Right renal cortex interstitium (tissue), 3 donors: ENCODE results near the gene ARVCF. TPM values are rescaled to one million over a fixed set of nuclear protein-coding genes. Genes with fewer than 3 reads are reported as not detected.

ENCODE experiments used
- DNase-seq, 3 donors: peaks; one replicate each; pipeline ENCODE4 v3.0.0-alpha.2; 2013; ENCODE audit warnings: low read depth in 3 of 3, low spot score in 2 of 3
- polyA plus RNA-seq, 3 donors: library from polyadenylated mRNA; unstranded; fragments of 120-200 nt; gene quantifications; one replicate each; pipeline ENCODE4 v1.2.1, GENCODE V29; 2013; ENCODE audit not compliant: insufficient read length in 3 of 3

The ARVCF gene
- polyA plus RNA-seq, 3 donors, result 16.8 to 19.6 (median 16.9) TPM

DNA sequence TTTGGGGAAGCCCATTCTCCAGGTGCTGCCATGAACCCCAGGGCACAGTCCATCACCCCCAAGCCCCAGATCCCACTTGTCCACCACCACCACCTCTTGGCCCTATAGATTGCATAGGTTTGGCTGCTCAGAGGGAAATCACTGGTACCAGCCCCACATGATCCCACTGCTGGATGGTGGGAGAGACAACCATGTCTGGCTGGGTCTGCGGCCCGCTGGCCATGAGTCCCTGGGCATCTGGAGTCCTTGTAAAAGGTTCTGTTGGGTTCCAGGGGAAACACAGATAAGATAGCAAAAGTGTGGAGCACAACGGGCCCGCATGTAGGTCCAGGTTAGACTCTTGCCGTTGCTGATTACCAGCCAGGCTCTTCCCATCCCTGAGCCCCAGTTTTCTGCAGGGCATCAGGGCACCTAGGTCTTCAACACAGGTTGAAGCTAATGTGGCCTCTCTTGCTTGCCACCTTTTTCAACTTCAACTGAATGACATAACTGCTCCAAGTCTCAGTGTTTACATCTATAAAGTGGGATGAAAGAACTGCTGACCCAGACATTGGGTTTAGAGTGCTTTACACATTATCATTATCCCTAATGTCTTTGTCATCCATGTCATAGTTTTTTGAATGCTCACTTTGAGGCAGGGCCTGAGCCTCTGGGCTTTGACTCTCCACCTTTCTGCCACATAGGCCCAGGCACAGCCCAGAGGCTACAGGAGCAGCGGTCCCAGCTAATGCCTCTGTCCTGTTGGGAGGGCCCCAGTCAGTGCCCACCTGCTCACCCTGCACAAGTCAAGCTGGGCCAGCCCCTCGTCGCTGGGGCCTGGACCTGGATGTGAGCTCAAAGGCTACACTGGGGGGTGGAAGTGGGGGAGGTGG, 3.3 kb upstream of the ARVCF start:
- DNase-seq, result no peak

DNA sequence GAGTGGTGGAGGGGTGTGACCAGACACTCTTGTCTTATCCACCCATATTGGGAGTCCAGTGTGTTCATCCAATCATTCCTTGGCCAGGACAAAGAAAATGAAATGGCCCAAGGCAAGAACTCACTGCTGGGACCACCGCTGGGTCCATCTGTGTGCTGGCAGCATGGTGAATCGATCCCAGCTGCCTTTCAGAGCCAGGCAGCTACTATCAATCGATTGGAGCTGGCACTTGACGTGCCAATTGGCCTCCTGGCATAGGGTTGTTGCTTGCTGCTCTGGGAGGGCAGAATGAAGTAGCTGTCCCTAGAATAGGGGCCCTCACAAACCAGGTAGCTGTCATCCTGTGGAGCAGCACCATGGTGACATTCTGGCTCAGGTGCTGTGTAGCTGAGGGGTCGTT, 1.4 kb upstream of the ARVCF start:
- DNase-seq, result no peak

DNA sequence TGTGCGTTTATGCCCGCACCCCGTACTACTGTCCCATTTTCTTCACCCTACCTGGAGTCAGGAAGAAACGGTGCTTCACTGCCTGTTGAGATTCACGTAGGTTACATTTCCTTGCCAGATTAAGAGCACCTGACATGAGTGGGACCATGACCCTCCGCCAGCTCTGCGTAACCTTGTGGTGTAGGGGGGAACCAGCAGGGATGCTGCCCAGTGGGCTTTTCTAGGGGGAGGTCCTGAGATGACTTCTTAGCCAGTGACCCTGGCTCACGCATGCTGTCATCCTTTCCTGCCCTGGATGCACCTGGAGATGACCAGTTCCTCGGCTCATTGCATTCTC, 967 bp upstream of the ARVCF start:
- DNase-seq, result no peak

DNA sequence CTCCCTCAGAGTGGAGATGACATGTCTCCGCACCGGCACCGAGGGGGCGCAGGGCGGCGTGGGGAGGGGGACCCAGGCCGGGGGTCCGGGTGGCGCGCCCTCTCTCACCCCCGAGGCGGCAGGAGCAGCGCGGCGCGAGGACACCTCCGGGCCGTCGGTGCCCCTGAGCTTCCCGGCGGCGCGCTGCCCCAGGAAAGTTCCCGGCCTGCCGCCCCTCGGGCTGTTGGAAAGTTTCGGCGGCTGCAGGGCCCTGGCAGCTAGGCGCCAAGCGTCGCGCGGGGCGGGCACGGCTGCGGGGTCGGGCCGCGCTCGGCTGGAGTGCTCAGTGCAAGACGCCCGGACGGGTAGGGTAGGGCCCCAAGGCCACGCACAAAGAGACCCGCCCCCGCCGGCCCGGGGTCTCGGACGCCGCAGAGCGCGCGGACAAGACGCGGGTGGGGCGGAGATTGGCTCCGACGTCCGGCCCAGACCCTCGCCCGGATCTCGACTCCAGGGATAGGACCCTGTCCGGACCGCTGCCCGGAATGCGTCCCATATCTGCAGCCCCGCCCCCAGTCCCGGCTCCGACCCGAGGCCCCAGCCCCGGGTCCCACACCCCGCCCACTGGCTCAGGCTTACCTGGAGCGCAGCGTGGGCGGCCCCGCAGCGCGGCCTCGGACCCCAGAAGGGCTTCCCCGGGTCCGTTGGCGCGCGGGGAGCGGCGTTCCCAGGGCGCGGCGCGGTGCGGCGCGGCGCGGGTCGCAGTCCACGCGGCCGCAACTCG, 471 bp downstream of the ARVCF start:
- no peak for DNase-seq

DNA sequence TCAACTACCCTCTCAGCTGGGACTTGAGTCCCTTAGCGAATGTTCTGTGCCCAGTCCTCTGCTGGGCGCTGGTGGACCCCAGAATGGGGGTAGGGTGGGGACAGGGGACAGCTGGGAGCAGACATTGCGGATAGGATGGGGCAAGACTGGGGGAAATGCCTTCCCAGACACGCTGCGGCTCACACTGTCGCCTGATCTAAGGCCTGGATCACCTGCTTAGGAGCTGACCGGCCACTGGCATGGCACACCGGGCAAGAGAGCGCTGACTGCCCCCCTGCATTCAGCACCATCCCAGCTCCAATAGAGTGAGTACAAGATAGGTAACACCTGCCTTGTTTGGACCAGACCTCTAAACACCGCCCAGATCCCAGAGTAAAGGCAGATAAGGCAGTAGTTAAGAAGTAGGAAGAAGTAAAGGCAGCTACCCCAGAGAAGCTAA, 1.4 kb downstream of the ARVCF start:
- DNase-seq, result no peak

DNA sequence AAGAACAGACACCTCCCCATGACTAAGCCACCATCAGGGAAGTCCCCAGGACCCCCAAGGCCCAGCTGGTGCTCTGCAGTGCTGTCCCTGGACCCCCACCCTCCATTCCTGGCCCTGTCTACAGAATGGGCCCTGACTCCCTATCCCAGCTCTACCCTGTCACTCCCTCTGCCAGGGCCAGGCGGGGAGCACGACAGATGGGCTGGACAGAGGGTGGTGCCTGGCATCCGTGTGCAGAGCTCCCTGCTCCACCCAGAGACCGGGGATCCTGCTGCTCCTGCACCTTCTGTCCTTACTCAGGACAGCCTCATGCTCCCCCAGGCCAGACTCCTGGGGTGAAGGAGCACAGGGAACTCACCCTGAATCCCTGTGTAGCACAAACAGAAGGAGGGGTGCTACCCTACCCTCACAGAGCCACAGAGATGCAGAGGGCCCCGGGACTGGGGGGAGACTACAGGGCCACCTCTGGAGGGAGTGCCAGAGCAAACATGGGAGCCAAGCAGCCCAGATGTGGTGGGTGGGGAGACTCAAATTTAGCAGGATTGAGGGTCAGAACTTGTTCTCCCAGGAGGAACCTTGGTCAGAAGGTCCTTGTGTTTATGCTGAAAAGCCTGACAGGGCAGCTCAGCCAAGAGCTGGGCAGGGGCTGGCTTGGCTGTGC, 2.0 kb downstream of the ARVCF start:
- no peak for DNase-seq

DNA sequence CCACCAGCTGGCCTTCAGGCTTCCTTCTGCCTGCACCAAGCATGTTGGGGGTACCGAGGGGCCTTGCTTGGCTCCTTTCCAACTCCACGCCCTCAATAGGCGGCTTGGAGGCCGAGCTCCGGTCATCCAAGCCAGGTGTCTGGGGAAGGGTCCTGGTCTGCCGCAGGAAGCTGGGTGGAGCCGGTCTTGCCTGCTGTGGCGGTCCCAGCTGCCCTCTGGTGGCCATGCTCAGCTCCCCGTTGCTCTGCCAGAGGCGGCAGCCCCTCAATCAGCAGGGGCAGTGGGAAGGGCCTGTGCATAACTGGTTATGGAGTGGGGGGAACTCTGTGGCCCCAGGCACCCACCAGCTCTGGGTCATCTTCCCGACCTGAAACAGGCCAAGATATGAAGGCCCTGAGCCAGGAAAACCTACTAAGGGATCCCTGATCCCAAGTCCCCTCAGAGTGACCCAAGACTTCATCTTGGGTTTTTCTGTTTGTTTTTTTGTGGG, 3.2 kb downstream of the ARVCF start:
- no peak for DNase-seq

DNA sequence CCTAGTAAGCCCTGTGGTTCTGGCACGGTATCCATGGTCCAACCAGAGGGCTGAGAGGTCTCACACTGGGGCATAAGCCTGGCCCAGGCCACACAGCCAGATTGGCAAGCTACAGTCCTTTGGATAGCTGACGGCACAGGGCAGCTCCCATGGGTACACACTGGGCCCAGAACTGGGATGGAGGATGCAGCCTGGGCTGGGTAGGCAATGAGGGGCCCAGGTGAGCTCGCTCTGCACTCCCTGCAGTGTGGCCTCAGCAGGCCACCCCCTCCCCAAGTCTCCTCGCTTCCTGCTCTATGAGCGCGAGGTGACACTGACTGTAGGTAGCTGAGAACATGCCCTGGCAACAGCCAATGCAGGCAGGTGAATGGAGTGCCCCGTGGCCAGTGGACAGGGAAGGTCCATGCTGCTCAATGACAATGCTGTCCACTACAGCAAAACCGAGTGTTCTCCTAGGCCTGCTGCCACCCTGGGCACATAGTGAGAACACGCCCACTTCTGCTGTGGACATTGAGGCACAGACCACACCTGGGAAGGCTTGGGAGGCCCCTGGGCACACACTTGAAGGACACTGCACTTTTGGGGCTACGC, 3.8 kb downstream of the ARVCF start:
- no peak for DNase-seq

DNA sequence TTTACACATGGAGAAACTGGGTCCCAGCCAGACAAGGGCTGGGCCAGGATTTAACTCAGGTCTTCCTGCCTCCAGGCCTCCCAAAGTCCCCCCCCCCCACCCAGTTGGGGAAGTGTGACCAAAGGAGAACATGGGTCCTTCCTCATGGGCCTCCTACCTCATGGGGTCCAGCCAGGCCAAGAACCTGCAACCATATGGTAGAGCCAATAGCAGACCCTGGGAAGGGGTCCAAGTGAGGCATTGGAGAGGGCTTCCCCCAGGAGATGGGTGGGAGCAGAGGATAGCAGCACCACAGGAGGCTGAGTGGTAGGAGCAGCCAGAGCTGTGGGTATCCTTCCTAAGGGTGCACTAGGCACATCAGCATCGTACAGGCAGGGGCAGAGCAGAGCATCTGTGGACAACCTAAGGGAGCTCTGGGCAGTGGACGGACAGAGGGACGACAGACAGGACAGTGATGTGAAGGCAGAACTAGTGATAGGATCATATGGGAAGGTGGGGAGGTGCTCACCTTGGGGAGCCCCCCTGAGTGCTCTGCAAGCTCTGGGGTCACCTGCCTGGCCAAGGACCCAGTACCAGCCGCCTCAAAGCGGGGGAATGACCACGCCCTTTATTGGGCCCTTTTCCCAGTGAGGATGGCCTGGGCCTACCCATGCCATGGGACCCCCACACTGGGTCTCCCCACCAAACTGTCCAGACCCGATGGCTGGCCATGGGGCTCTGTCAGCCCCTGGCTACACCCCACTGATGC, 4.5 kb downstream of the ARVCF start:
- no peak for DNase-seq

DNA sequence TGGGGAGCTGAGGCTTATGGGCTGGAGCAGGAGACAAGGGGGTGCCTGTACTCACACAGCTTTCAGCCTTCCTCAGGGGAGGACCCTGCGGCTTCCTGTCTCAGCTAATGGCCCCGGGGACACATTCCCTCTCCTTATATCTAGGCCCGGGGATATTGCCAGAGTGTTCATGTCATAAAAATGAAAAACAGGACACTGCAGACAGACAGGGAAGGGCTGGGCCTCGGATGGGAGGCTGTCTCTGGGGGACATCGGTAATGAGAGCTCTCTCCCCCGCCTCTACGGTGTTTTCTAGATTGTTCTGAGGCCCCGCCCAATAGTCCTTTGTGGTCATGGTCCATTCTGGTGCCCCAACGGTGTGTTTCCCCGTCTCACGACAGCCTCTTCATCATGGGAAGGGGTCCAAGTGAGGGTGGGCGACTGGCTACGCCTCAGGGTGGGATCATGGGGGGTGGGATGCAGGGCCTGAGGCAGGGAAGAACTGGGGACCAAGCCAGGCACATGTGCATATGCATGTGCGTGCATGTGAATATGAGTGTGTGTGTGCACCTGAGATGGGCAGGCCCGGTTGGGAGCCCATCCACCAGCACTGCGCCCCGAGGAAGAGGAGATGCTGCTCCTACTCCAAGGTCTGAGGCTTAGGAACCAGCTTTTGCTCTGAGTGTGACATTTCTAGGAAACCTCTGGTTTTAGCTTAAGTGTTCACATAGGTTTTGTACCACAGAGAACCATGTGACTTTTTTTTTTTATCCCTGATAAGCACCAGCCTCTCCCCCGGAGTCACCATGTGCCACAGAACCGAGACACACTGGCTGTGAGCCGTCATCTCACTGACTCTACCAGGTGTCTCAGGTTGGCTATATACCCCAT, 5.3 kb downstream of the ARVCF start:
- no peak for DNase-seq

DNA sequence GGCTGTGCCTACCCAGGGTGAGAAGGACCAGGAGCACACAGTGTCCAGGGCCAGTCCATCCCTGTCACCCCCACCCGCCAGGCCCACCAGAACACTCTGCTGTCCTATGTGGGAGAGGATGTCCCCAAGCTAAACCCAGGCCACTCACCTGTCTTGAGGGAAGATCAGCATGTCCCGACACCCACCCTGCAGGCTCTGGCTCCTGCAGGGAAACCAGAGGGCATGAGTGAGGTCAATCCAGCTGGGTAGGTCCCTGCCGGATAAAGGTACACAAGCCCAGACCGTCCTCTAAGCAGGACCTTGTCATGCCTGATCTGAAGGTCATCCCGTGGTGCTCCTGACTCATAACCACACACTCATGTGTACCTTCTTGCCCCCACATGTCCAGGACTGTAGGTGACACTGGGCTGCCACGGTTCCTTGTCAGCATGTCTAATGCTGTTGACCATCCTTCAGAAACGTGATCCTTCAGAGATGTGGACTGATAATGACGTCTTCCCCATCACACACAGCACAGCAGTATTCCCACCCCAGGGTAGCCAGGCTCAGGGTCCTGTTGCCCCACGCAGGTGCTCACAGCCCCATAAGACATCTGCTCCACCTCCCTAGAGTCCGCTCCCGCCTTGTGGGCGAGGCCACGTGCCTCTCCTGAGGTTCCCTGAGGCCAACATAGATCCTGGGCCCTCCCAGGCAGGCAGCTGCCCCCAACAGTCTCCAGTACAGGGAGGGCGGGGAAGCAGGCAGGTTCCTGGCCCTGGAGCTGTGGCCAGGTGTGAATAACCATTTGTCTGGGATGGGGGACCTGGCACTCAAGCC, 6.1 kb downstream of the ARVCF start:
- DNase-seq, result no peak

DNA sequence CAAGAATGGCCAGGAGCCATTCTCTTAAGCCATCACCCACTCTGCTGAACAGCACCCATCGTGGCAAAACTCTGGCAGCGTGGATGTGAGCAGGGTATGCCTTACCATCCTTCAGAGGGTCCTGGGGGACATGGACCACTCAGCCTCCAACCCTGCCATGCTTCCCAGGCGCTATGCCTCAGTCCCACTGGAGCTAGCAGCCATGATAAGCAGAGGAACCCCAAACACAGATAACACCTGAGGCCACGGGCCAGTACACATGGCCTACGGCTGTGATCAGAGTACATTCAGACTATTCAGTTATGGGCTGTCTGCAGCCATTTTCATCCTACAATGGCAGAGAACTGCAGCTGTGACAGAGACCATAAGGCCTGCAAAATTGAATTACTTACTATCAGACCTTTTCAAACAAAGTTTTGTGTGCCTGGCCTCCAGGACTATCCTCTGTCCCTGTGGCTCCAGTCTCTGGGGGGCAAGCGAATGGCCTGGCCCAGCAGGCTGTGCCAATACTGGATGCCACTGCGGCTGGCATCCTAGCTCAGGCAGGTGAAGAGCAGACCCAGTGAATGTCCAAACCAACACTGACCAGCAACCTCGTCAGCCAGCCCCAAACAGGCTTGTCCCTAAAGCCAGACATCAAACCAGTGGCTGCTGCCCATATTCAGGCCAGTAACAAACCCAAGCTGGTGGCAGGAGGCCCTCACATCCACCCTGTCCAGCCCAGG, 6.9 kb downstream of the ARVCF start:
- no peak for DNase-seq

DNA sequence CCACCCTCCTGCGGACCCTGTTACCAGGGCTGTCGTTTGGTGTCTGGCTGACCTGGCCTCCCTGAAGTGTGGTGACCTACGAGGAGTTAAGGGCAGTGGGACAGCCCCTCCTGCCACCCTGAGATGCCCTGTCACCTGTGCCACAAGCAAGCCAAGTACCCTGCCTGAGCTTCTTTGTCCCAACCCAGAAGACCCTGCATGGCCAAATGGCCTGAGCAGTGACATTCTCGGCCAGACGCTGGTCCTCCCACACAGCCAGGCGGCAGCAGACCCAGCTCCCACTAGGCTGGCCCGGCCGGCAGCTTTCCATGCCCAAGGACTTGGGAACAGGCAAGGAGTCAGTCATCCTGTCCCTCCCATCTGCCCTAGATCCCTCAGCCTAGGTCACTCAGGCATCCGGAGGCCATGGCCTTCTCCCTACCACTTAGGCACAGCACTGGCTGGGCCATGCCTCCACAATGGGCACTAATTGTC, 7.6 kb downstream of the ARVCF start:
- no peak for DNase-seq

DNA sequence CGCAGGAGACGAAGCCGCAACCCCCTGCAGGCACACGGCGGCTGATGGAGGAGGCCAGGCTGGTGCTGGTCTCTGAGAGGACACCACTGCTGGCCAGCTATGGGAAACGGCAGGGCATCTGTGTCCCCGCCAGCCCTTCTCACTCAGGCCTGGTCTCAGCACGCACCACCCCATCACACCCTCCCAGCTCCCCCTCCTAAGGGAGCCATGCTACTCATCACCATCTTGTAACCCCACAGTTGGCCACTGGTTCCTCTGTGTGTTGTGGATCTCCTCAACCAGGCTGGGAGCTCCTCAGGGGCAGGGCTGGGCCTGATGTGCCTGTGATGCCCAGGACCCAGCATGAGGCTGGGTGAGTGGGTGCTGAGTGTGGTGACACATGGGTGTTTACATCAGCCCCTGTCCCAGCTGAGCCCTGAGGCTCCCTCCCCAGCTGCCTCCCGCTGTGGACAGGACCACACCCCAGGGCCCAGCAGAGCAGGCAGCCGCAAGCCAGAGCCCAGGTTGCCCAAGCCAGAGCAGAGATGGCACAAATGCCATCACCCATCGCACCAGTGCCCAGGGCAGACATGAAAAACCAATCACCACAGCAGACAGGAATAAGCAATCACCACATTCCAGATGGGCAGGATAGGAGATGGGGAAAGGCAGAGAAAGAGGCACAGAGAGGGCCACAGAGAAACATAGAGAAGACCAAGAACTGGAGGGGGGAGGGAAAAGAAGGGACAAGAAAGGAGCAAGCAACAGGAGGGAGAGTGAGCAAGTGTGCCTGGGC, 8.2 kb downstream of the ARVCF start:
- DNase-seq, result no peak

DNA sequence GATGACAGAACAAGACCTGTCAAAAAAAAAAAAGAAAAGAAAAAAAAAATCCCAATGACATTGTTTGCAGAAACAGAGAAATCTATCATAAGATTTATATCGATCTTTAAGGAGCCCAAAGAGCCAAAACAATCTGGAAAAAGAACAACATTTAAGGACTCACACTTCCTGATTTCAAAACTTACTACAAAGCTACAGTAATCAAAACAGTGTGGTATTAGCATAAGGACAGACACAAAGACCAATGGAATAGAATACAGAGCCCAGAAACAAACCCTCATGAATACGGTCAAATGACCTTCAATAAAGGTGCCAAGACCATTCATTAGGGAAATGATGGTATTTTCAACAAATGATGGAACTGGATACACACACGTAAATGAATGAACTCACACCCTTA, 12.2 kb downstream of the ARVCF start:
- no peak for DNase-seq

DNA sequence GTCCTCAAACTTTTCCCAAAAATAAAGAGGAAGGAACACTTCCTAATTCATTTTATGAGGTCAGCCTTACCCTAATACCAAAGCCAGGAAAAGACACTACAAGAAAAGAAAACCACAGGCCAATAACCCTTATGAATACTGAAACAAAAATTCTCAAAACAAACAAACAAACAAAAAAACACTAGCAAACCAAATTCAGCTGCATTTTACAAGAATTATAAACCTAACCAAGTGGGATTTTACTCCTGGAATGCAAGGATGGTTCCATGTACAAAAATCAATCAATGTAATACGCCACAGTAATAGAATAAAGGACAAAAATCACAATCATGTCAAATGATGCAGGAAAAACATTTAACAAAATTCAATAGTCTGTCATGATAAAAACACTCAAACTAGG, 13.3 kb downstream of the ARVCF start:
- no peak for DNase-seq

DNA sequence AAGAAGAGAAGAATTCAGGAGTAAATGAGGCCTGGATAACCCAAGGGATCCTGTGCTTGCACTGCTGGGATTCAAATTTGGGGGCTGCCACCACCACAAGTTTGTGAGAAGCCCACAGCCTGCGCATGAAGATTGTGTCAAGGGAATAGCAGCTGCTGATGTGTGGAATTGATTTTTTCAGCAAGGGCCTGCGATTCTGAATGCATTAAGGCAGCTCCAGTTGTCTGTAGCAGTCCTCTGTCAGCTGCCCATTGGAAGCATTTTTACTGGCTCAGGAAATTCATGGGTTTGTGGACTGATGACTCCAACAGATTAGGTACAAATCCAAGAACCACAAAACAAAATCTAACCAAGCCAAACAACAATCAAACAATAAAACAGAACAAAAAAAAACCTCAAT, 14.0 kb downstream of the ARVCF start:
- DNase-seq, result no peak
